ENCODE measurements around the gene TNKS1BP1. TPM values are rescaled to one million over a fixed set of nuclear protein-coding genes. Genes with fewer than 3 reads are reported as not detected.
A peak's percentile ranks its signal among the peaks of the same experiment; 100 is the strongest.

Gene TNKS1BP1
- total and polyA plus RNA-seq, 9 of the 15 experiments (the other 6 are each of a cell fraction or from before 2014, with no cell fraction given), result 1.1 to 47.2 (median 10.9) TPM

DNA sequence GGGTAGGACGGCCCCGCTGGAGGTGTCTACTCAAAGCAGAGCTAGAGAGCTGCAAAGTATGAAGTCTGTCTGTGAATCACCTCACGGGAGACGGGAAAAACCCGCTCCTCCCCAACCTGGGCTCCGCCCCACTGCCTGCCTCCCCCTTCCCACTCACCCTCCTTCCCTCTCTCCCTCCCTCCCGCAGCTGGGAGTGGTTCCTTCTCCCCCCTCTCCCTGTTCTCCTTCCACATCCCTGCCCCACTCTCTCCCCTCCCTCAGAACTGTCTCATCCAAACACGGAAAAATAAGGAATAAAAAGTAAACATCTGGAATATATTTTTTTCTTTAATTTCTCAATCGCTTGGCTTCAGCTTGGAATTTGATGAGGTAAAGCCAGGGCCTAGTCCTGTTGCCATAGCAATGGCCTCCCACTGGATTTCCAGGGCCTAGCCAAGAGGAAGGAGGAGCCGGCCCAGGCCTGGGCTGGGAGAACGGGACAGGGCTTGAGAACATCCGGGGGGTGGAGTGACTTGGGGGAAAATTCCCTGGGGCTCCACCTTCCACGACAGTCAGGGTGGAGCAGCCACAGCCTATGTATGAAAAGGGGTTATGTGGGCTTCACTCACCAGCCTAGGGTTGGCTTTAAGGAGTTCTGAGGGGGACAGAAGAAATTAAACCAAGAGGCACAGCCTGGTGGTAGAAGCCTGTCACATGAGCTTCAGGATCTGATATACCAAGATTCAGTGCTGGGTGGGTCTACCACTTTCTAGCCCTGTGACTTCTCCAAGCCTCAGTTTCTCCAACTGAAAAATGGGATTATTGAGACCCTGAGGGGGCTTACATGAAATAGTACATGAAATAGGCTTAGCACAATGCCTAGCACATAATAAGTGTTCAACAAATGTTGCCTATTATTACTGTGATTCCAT lies 2.2 kb downstream of the TNKS1BP1 start (continued):
- peak; percentile 93 for TF ChIP-seq RFX1 (IDR thresholded peaks at IDR 0.05)
- TF ChIP-seq, protein P1, sequence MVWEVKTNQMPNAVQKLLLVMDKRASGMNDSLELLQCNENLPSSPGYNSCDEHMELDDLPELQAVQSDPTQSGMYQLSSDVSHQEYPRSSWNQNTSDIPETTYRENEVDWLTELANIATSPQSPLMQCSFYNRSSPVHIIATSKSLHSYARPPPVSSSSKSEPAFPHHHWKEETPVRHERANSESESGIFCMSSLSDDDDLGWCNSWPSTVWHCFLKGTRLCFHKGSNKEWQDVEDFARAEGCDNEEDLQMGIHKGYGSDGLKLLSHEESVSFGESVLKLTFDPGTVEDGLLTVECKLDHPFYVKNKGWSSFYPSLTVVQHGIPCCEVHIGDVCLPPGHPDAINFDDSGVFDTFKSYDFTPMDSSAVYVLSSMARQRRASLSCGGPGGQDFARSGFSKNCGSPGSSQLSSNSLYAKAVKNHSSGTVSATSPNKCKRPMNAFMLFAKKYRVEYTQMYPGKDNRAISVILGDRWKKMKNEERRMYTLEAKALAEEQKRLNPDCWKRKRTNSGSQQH (CRISPR knock-in tag; IDR thresholded peaks at IDR 0.05), result 0 out of 2 replicates have a peak, but pooled peaks have one; percentile 50
- TF ChIP-seq SMARCA5 (IDR thresholded peaks at IDR 0.05), result 0 out of 2 replicates have a peak, but pooled peaks have one; percentile 26
- no peak for TF ChIP-seq ZC3H4 (CRISPR knock-in tag; IDR thresholded peaks at IDR 0.05; ENCODE audit: borderline replicate concordance)
- peak; percentile 87 for TF ChIP-seq SMAD4 (CRISPR knock-in tag; conservative IDR thresholded peaks at IDR 0.05)
- TF ChIP-seq KDM1A (IDR thresholded peaks at IDR 0.05), result peak in 1 of 2 experiments; percentile 16; a peak in 1 of 4 replicates
- TF ChIP-seq OTX1 (CRISPR knock-in tag; IDR thresholded peaks at IDR 0.05), result 0 out of 2 replicates have a peak, but pooled peaks have one; percentile 22
- TF ChIP-seq ZBTB40 (IDR thresholded peaks at IDR 0.05), result 0 out of 2 replicates have a peak, but pooled peaks have one; percentile 11
- TF ChIP-seq ZBTB40 (CRISPR knock-in tag; IDR thresholded peaks at IDR 0.05), result no peak

Data from K562 (cell line).